HFF-Myc (cell line): ENCODE data around the gene NCKAP5.

Experiments used
- DNase-seq: peaks from one replicate; pipeline ENCODE4 v3.0.0-alpha.2; 2011; ENCODE audit warnings: low read depth; ENCODE audit errors: extremely low read depth
- H3K4me3 ChIP-seq: replicated peaks from 2 replicates; pipeline ENCODE4 v1.5.1; 2011; ENCODE audit warnings: low read depth, mild to moderate bottlenecking, control low read depth, low read length
- CTCF ChIP-seq: IDR thresholded peaks from 2 replicates; pipeline ENCODE4 v1.5.1; 2012; ENCODE audit warnings: mild to moderate bottlenecking, low read depth, low read length, control low read depth; ENCODE audit errors: missing control alignments

The NCKAP5 gene

DNA sequence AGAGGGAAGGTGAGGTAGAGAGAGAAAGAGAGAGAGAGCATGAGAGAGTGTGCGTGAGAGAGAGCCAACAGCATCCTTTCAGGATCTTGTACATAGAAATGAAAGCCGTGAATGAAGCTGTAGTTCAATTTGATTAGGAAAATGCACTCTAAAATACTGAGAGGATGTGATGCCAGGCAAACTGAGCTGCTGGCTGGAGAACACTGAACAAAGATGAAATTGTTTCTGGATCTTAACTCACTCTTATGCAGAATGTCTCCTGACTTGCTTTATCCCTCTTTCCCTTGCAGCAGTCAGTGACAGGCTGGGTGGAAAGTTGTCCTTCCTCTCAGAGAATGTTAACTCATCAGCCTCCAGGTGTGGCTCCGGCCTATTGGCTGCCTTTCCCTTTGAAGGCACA is 908.9 kb downstream of the NCKAP5 start:
- no peak for TF ChIP-seq CTCF
- DNase-seq: no peak
- no peak overlapping the region for H3K4me3 ChIP-seq

DNA sequence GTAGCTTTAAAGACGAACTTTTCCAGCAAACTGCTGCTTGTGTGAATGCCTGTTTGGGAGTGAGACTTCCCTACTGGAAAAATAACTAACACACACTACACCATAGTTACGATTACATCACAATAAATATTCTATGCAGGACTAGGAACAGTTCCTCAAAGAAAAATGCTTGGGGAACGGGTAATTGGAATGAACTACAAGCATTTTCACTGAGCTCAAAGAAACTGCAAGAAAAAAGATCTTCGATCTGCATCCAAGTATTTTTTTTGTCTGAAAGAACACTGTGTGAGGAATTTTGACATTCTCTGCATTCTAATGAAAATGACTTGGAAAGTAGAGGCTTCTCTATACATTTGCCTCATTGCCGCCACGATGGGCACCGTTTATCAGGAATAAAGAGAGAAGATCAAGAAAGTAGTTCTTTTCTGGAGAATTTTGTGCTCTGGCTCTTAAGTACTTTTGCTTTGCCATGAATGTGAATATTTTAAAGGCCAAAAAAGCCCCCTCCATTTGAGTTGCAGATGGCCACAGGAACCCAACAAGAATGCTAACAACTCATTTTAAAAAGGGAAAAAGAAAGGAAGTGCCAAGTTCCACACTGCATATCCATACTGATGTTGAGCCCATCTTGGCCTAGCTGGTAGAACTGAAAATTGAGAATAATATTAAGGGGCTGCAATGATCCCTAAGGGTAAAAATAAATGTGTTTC is 911.8 kb downstream of the NCKAP5 start:
- no peak for TF ChIP-seq CTCF
- DNase-seq: no peak
- no peak overlapping the region for H3K4me3 ChIP-seq

DNA sequence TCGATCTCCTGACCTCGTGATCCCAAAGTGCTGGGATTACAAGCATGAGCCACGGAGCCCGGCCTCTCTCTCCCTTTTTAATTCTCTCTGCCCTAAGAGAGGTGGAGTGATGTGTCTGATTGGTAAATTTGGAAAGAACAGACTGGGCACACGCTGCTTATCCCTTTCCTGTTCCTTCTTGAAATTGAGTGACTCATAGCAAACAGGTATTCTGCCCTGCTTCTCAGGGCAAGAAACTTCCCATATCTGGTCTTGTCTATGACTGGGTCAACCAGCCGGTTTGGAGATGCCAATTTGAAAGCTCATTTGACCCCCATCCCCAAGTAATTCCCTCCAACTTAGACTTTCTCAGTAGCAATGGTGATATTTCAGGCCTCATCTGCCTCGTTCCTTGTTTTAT is 913.3 kb downstream of the NCKAP5 start:
- H3K4me3 ChIP-seq: no peak overlapping the region
- no peak for TF ChIP-seq CTCF
- DNase-seq: no peak

DNA sequence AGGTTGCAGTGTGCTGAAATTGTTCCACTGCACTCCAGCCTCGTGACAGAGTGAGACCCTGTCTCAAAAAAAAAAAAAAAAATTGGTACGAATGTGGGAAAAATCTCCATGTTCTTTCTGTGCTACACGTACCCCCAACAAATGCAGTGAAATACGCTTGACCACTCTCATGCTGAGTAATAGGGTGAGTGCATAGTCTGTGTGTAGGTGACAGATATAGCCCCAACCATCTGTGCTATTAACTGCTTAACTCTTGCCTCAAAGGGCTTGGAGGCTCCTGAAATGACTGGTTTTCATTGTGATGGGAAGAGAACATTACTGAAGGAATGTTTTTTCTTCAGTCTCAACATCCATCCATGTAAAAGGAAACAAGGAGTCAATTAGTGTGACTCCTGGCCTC is 913.9 kb downstream of the NCKAP5 start:
- no peak for DNase-seq
- TF ChIP-seq CTCF: no peak
- H3K4me3 ChIP-seq: no peak overlapping the region

DNA sequence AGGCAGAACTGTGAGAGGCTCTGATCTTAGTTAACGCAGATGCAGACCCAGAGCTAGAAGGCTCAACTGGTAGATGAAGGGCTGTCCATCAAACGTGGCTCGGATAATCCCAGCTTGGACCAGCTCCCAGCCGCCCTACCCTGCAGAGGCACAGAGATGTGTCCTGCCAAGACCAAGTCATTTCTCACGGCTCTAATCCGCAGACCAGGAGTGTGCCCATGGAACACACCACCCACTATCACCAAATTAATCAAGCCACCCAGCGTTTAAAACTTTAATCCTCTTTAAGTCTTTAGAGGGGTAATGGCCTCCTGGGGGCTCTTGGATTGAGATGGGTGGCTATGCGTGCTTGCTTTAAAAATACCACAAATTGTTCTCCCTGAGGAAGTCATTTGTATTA is 915.8 kb downstream of the NCKAP5 start:
- no peak for DNase-seq
- no peak for TF ChIP-seq CTCF
- no peak overlapping the region for H3K4me3 ChIP-seq

GRCh38 chr2:132651115-132652045 is 916.9 kb downstream of the NCKAP5 start:
- H3K4me3 ChIP-seq: no peak overlapping the region
- peak; percentile 26 for TF ChIP-seq CTCF
- DNase-seq: no peak
